Activated CD8-positive, alpha-beta memory T cell treated with anti-CD3 and anti-CD28 coated beads, Interleukin-2, amount 10 ng/mL, durations not matched to agents 7 days and 5 days (primary cell): ENCODE results near the gene E2F4. TPM values are rescaled to one million over a fixed set of nuclear protein-coding genes. Genes with fewer than 3 reads are reported as not detected.

Experiments used
- ATAC-seq: fragments of 150-1000 bp; cut with Tn5 transposase; one replicate; pipeline ENCODE4 v1.10.0; 2021; ENCODE audit warnings: moderate library complexity
- CTCF ChIA-PET: fragments of 350-600 bp; sonication (Branson Sonifier 250); formaldehyde crosslinking; loops from one replicate; lab custom pipeline; 2021; ENCODE audit warnings: antibody characterized with exemption; lab: Charles Lee
- DNase-seq: peaks from one replicate; pipeline ENCODE4 v3.0.0-alpha.2; 2020
- H3K27ac Mint-ChIP-seq: one replicate; pipeline ENCODE4 v1.8.0; 2021; ENCODE audit warnings: mild to moderate bottlenecking, mixed read lengths
- H3K27me3 Mint-ChIP-seq: one replicate; pipeline ENCODE4 v1.8.0; 2021; ENCODE audit warnings: mixed read lengths
- H3K36me3 Mint-ChIP-seq: one replicate; pipeline ENCODE4 v1.8.0; 2021; ENCODE audit warnings: mild to moderate bottlenecking, mixed read lengths
- H3K4me1 Mint-ChIP-seq: one replicate; pipeline ENCODE4 v1.8.0; 2021; ENCODE audit warnings: mixed read lengths
- H3K4me3 Mint-ChIP-seq: one replicate; pipeline ENCODE4 v1.8.0; 2021; ENCODE audit warnings: mild to moderate bottlenecking, moderate library complexity, mixed read lengths
- H3K9me3 Mint-ChIP-seq: one replicate; pipeline ENCODE4 v1.8.0; 2022; ENCODE audit warnings: low read depth, mixed read lengths
- total RNA-seq, 2 experiments: library from RNA; stranded (reverse); gene quantifications; one replicate each; pipeline ENCODE4 v1.2.3, GENCODE V29; 2021

Gene E2F4
- total RNA-seq, 2 experiments from 2014 or later = 147 to 148 TPM

DNA sequence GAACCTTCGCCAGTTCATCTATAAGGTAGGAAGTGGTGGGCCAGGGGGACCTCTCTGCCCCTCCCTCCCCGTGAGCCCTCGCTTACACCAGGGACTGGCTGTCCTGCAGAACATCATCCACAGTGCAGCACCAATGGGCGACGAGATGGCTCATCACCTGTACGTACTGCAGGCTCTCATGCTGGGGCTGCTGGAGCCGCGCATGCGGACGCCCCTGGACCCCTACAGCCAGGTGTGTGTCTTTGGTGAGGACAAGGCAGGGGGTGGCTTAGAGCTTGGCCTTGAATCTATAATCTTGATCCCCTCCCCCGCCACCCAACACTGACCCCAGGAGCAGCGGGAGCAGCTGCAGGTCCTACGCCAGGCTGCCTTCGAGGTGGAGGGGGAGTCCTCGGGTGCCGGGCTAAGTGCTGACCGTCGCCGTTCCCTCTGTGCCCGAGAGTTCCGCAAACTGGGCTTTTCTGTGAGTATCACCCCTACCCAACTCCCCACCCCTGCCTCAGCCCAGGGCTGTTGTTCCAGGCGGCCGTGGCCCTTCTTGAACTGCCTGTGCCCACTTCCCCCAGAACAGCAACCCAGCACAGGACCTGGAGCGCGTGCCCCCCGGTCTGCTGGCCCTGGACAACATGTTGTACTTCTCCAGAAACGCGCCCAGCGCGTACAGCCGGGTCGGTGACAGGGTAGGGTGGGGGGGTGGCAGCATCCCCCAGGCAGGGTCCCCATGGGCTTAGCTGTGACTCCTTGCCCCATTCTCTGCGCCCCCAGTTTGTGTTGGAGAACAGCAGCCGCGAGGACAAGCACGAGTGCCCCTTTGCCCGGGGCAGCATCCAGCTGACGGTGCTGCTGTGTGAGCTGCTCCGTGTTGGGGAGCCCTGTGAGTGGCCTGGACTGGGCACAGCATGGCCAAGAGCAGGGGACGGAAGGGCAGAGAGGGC lies 9.7 kb downstream of the E2F4 start:
- H3K27me3 Mint-ChIP-seq = no peaks in the 10 kb centered on the region
- H3K9me3 Mint-ChIP-seq = no peaks in the 10 kb centered on the region
- no peak for DNase-seq
- H3K4me1 Mint-ChIP-seq = peaks cover 4% of the 10 kb centered on the region
- no peak overlapping the region for H3K27ac Mint-ChIP-seq
- peaks cover 19% of the 10 kb centered on the region for H3K36me3 Mint-ChIP-seq
- no peak for ATAC-seq
- CTCF ChIA-PET = no interaction called here
- H3K4me3 Mint-ChIP-seq = no peak overlapping the region

- no peaks in the 10 kb centered on the region for H3K9me3 Mint-ChIP-seq
- CTCF ChIA-PET = interaction anchor here (1.2 kb wide), 1 partner anchor 9 kb away, joined by 3 read pairs; no protein-coding TSS in a partner anchor
- H3K36me3 Mint-ChIP-seq = peaks cover 14% of the 10 kb centered on the region
- H3K27me3 Mint-ChIP-seq = no peaks in the 10 kb centered on the region
- DNase-seq (no peak), ATAC-seq (no peak)
- no peak overlapping the region for H3K27ac Mint-ChIP-seq
- H3K4me1 Mint-ChIP-seq = no peaks in the 10 kb centered on the region
- no peak overlapping the region for H3K4me3 Mint-ChIP-seq
Observed at GRCh38 chr16:67202426-67202825, 10.5 kb downstream of the E2F4 start.

- Mint-ChIP-seq H3K36me3 (peaks cover 9% of the 10 kb centered on the region), H3K4me1 (no peaks in the 10 kb centered on the region), H3K27ac (no peak overlapping the region), H3K9me3 (no peaks in the 10 kb centered on the region), H3K4me3 (no peak overlapping the region), H3K27me3 (no peaks in the 10 kb centered on the region)
- CTCF ChIA-PET = interaction anchor here (1.2 kb wide), 1 partner anchor 9 kb away, joined by 3 read pairs; no protein-coding TSS in a partner anchor
- DNase-seq (no peak), ATAC-seq (no peak)
Observed at GRCh38 chr16:67202956-67203493, 11.1 kb downstream of the E2F4 start.

- no peak overlapping the region for H3K4me3 Mint-ChIP-seq
- DNase-seq = no peak
- ATAC-seq = no peak
- H3K27me3 Mint-ChIP-seq = no peaks in the 10 kb centered on the region
- no peak overlapping the region for H3K27ac Mint-ChIP-seq
- CTCF ChIA-PET = interaction anchor here (1.0 kb wide), 1 partner anchor 15 kb away, joined by 3 read pairs; no protein-coding TSS in a partner anchor
- H3K36me3 Mint-ChIP-seq = peaks cover 7% of the 10 kb centered on the region
- H3K4me1 Mint-ChIP-seq = no peaks in the 10 kb centered on the region
- H3K9me3 Mint-ChIP-seq = no peaks in the 10 kb centered on the region
Observed at GRCh38 chr16:67204076-67204475, 12.1 kb downstream of the E2F4 start.

DNA sequence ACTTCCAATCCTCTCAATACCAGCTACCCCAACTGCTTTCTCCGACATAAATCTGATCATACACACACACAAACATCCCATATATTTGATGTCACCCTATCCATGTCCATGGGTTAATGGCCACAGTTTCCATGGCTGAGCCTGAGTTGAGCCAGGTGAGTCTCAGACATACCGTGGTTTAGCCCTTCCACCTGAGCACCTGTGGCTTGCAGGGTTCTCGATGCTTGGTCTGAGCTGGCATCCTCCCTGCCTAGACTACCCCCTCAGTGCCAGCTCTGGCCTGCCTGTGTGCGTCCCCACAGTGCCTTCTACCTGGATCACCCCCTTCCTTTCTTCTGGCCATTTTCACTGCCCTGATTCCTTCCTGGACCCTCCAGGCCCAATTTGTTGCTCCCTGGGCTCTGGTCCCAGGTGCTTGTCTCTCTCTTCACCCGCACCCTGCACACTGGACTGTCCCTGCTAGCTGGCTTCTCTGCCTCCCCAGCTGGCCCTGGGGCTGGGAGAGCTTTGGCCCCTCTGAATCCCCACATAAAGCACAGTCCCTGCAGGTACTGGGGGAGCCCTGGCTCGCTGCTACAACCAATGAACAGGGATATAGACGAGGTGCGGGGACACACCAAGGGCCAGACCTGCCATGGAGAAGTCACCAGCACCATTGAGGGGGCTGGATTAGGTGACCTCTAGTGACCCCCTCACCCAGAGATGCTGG lies 14.3 kb downstream of the E2F4 start:
- Mint-ChIP-seq H3K36me3 (peaks cover under 1% of the 10 kb centered on the region), H3K27me3 (no peaks in the 10 kb centered on the region), H3K4me1 (no peaks in the 10 kb centered on the region), H3K4me3 (no peak overlapping the region), H3K9me3 (no peaks in the 10 kb centered on the region), H3K27ac (no peak overlapping the region)
- CTCF ChIA-PET = no interaction called here
- DNase-seq = no peak
- no peak for ATAC-seq

DNA sequence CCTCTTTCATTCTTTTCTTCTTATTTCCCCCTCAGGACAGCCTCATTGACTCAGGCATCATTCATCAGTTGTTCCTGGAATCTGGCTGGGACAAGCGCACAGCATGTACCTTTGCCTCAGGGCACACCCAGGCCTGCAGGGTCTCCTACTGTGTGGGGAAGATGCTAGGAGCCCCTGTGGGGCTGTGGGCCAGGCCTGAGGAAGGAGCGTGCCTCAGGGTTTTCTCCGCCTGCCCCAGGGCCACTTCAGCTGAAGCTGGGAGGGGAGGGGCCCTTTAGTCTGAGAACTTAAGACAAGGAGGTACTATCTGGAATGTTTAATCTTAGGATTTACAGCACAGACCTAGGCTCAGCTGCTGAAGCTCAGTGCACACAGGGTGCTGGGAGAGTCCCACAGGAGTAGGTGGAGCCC lies 14.9 kb downstream of the E2F4 start:
- Mint-ChIP-seq H3K4me1 (no peaks in the 10 kb centered on the region), H3K27ac (no peak overlapping the region)

DNA sequence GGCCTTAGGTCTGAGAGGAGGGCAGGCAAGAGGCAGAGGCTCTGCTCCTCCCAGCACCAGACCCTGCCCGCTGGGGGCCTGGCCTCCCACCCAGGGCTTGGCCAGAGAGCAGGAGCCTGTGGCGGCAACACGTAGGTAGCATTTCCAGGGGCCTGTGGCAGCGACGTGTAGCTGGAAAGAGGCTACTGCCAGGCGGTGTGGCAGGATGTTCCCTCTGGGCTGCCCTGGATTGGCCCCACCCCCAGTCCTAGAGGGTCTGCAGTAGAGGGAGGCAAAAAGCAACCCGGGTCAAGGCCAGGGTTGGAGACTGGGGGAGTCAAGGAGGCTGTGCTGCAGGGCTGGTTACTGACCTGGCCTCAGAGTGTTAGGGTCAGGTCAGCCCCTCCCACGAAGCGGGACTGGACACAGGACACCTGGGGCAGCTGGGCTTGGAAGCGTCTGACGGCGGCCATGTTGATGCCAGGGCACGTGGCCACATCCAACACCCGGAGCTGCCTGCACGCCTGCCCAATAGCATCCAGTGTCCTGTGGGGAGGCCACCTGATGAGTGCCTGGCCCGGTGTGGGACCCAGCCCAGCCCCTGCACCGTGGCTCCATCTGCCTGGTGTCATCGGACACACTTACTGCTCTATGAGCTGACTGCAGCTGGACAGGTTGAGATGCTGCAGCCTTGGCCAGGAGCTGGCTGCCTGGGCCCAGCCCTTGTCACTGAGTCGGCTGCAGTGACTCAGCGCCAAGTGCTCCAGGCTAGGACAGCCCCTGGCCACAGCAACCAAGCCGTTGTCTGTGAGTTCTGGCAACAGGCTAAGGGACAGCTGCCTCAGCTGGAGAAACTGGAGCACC lies 15.5 kb downstream of the E2F4 start:
- ATAC-seq = no peak
- no peaks in the 10 kb centered on the region for H3K4me1 Mint-ChIP-seq
- no peak for DNase-seq
- H3K27me3 Mint-ChIP-seq = no peaks in the 10 kb centered on the region
- CTCF ChIA-PET = interaction anchor here (0.6 to 1.8 kb wide), 2 partner anchors 9 to 11 kb away, joined by 3 to 9 read pairs; partner anchors contain the start of gene ELMO3
- no peaks in the 10 kb centered on the region for H3K9me3 Mint-ChIP-seq
- H3K4me3 Mint-ChIP-seq = no peak overlapping the region
- no peaks in the 10 kb centered on the region for H3K36me3 Mint-ChIP-seq
- H3K27ac Mint-ChIP-seq = no peak overlapping the region

More for the DNA sequence above, 14.9 kb downstream of the E2F4 start:
- ATAC-seq (no peak), DNase-seq (no peak)
- no peaks in the 10 kb centered on the region for H3K27me3 Mint-ChIP-seq
- no peak overlapping the region for H3K4me3 Mint-ChIP-seq
- CTCF ChIA-PET = interaction anchor here (0.6 kb wide), 1 partner anchor 12 kb away, joined by 3 read pairs; no protein-coding TSS in a partner anchor
- no peaks in the 10 kb centered on the region for H3K36me3 Mint-ChIP-seq
- H3K9me3 Mint-ChIP-seq = no peaks in the 10 kb centered on the region

DNA sequence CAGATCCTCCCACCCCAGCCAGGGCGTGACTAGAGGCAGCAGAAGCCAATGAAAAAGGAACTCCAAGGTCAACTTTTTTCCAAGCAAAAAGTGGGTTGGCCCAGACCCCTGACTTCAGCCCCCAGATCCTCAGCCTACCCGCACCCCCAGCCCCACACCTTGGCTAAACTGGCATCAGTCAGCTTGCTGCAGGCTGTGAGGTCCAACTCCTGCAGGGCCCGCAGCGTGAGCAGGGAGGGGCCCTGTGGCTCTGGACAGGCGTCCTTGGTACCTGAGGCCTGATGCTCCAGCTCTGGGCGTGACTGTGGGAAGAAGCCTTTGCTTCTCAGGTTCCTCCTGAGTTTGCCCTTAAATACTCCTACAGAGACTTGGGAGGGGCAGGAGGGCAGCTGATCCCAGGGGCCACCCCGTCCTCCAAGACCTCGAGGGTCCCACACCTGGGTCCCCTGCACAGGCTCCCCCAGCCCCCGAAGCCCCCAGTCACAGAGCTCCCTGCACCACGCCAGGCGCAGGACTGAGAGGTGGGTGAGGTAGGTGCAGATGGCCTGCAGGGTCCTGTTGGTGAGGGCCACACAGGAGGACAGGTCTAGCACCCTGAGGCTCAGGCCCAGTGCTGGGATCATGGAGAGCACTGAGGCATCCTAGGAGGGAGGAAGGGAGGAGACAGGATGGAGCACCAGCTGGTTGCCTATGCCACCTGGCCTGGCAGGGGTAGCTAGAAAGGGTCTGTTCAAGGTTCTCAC lies 16.4 kb downstream of the E2F4 start:
- Mint-ChIP-seq H3K27ac (no peak overlapping the region), H3K9me3 (no peaks in the 10 kb centered on the region), H3K4me3 (no peak overlapping the region), H3K36me3 (no peaks in the 10 kb centered on the region), H3K27me3 (no peaks in the 10 kb centered on the region), H3K4me1 (no peaks in the 10 kb centered on the region)
- CTCF ChIA-PET = interaction anchor here (1.8 kb wide), 1 partner anchor 10 kb away, joined by 9 read pairs; the partner anchor contains the start of gene ELMO3
- no peak for DNase-seq
- no peak for ATAC-seq

DNA sequence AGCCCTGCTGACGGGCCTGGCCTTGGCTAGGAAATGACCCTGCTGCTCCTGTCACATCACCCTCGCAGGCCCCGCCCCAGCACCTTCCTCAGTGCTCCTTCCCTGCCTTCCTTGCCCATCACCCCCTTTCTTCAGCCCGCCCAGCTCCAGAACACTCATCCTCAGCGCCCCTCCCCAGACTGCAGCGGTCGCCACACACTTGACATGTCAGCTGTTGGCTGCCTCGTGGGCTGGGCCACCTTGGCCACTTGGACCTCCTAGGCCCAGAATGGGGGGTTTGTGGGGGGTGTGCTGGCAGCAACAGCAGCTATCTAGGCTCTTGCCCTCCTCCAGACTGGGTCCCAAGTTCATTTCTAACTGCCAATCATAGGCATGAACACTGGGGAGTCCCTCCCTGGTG lies 17.6 kb downstream of the E2F4 start:
- Mint-ChIP-seq H3K4me1 (no peaks in the 10 kb centered on the region), H3K27ac (no peak overlapping the region), H3K4me3 (no peak overlapping the region), H3K36me3 (no peaks in the 10 kb centered on the region), H3K9me3 (no peaks in the 10 kb centered on the region), H3K27me3 (no peaks in the 10 kb centered on the region)
- CTCF ChIA-PET = interaction anchor here (1.0 kb wide), 1 partner anchor 38 kb away, joined by 3 read pairs; the partner anchor contains the start of gene FHOD1
- ATAC-seq = no peak
- no peak for DNase-seq

DNA sequence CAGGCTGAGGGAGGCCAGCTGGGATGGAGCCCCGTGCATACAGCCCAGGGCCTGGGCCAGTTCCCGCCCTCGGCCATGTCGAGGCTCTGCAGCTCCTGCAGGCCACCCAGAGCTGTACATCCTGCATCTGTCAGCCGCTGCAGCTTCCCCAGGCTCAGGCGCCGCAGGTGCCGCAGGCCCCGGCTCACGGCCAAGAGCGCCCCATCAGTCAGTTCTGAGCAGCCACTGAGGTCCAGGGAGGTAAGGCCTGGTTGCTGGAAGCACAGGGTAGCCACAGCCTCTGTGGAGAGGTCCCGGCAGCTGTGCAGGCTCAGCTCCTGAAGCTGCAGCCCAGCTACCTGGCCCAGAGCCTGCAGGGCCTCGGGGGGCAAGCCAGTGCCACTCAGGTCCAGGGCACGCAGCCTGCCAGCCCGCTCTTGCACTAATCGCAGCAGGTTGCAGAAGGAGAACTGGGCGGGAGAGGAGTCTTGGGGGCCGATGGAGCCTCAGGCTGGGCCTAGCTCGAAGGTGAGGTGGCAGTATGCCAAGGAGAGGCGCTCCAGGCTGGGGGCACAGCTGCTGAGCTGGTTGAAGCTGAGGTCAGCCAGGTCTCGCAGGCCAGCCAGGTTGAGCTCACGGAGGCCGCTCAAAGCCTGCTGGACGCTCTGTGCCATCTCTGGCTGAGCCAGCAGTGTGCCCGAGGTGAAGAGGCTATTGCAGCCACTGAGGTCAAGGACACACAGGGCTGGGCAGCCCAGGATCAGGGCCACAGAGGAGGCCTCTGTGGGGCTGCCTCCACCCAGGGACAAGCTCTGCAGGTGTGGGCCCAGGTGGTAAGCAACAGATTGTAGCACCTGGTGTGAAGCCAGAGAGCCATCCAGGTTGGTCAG lies 18.3 kb downstream of the E2F4 start:
- ATAC-seq (no peak), DNase-seq (no peak)
- H3K27me3 Mint-ChIP-seq = no peaks in the 10 kb centered on the region
- no peak overlapping the region for H3K4me3 Mint-ChIP-seq
- CTCF ChIA-PET = interaction anchor here (0.8 to 1.0 kb wide), 2 partner anchors 13 to 37 kb away, joined by 3 read pairs; partner anchors contain the start of gene FHOD1
- H3K9me3 Mint-ChIP-seq = no peaks in the 10 kb centered on the region
- H3K27ac Mint-ChIP-seq = no peak overlapping the region
- H3K4me1 Mint-ChIP-seq = no peaks in the 10 kb centered on the region
- H3K36me3 Mint-ChIP-seq = no peaks in the 10 kb centered on the region

DNA sequence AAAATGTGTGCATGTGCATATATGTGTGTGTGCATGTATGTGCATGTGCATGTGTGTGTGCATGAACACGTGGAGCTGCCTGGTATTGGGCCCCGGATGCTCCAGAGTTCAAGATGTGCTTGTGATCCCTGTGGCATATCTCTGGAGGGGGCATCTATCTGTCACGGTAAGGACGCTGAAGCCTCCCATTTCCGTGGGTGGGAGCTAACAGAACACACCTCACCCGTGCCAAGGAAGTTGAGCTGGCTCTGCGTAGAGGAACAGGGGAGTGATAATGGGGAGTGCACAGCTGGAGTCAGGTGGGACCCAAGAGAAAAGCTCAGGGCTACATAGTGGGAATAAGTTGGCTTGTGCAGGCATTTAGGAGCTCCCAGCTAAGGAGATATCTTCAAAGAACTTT lies 19.7 kb downstream of the E2F4 start:
- Mint-ChIP-seq H3K9me3 (no peaks in the 10 kb centered on the region), H3K4me3 (no peak overlapping the region), H3K36me3 (no peaks in the 10 kb centered on the region), H3K4me1 (no peaks in the 10 kb centered on the region), H3K27ac (no peak overlapping the region), H3K27me3 (no peaks in the 10 kb centered on the region)
- CTCF ChIA-PET = interaction anchor here (0.8 to 1.3 kb wide), 2 partner anchors 12 to 67 kb away, joined by 3 to 4 read pairs; no protein-coding TSS in a partner anchor
- ATAC-seq = no peak
- DNase-seq = no peak
